ENCODE measurements around the gene KLK7.

The KLK7 gene

GRCh38 chr19:51024924-51025323 is 41.2 kb upstream of the KLK7 start:
- H3K56ac ChIP-seq (ENCODE audit: low read length), result no peak overlapping the region
- H2BK5ac ChIP-seq (ENCODE audit: low read length), result no peak overlapping the region
- no peaks in the 10 kb centered on the region for H3K79me2 ChIP-seq (ENCODE audit: control insufficient read depth, insufficient read depth, low read length)
- H3K36me3 ChIP-seq (ENCODE audit: control insufficient read depth, insufficient read depth, low read length), result no peaks in the 10 kb centered on the region
- no peak overlapping the region for H3K23ac ChIP-seq (ENCODE audit: low read length)
- DNase-seq, result no peak
- whole genome bisulfite sequencing (ENCODE audit: extremely low coverage, insufficient coverage, low lambda C conversion rate), result no CpG with 5 or more reads among the region's 5 CpGs
- no peak overlapping the region for H3K4me2 ChIP-seq (ENCODE audit: low read length)
- no peaks in the 10 kb centered on the region for H3K27me3 ChIP-seq (ENCODE audit: insufficient read depth, low read length, poor library complexity)
- no peak overlapping the region for H4K8ac ChIP-seq (ENCODE audit: low read depth, low read length)
- no peak overlapping the region for H3K9ac ChIP-seq (ENCODE audit: low read length)
- no peak overlapping the region for H2AK5ac ChIP-seq (ENCODE audit: low read length)
- no peak overlapping the region for H2BK15ac ChIP-seq (replicated peaks; ENCODE audit: low read depth)
- no peaks in the 10 kb centered on the region for H3K4me1 ChIP-seq (ENCODE audit: control insufficient read depth, low read depth, low read length)
- H3K4me3 ChIP-seq (ENCODE audit: low read length), result no peak overlapping the region
- no peak overlapping the region for H3K4ac ChIP-seq (ENCODE audit: low read depth, low read length)
- no peaks in the 10 kb centered on the region for H3K79me1 ChIP-seq (ENCODE audit: low read length)
- no peak overlapping the region for H2BK120ac ChIP-seq (ENCODE audit: low read depth, low read length)
- H4K5ac ChIP-seq (ENCODE audit: low read length), result no peak overlapping the region
- H3K18ac ChIP-seq (ENCODE audit: low read length), result no peak overlapping the region
- H3K27ac ChIP-seq (ENCODE audit: low read depth, low read length), result no peak overlapping the region

DNA sequence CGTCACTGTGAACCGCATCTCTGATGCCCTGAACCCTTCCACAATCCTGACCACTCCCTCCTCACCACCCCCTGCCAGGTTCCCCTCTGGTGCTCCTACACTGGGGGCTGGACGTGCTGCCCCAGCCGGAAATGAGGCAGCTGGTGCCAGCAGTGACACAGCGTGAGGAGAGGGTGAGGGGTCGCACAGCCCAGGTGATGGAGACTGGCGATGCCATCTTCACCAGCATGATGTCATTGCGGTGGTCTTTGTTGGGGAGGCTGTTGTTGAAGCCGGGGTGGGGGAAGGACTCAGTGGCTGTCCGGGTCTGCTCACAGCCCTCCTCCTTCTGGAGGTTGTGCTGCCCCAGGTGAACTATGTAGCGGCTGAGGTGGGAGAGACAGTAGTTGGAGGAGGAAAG is 40.2 kb upstream of the KLK7 start:
- H3K18ac ChIP-seq (ENCODE audit: low read length), result no peak overlapping the region
- WGBS (ENCODE audit: extremely low coverage, insufficient coverage, low lambda C conversion rate), result no CpG with 5 or more reads among the region's 11 CpGs
- no peaks in the 10 kb centered on the region for H3K27me3 ChIP-seq (ENCODE audit: insufficient read depth, low read length, poor library complexity)

DNA sequence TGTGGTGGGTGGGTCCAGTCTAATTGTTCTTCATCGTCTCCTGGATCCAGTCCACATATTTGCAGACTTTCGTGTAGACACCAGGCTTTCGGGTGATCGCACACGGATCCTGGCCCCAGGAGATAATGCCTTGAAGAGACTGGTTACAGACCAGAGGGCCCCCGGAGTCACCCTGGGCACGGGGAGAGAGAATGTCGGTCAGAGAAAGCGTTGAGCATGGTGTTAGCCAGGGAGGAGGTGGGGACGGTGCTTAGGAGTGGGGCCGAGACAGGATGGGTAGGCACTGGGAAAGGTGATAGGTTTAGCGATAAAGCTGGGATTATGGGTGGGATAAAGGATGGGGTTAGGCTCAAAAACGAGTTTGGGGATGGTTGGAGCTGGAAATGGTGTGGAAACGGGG is 38.8 kb upstream of the KLK7 start:
- Histone ChIP-seq H4K5ac (ENCODE audit: low read length) (no peak overlapping the region), H3K79me1 (ENCODE audit: low read length) (no peaks in the 10 kb centered on the region), H2BK5ac (ENCODE audit: low read length) (no peak overlapping the region), H3K9ac (ENCODE audit: low read length) (no peak overlapping the region), H3K23ac (ENCODE audit: low read length) (no peak overlapping the region), H3K56ac (ENCODE audit: low read length) (no peak overlapping the region), H3K79me2 (ENCODE audit: control insufficient read depth, insufficient read depth, low read length) (no peaks in the 10 kb centered on the region), H3K4me1 (ENCODE audit: control insufficient read depth, low read depth, low read length) (no peaks in the 10 kb centered on the region), H2AK5ac (ENCODE audit: low read length) (no peak overlapping the region), H4K8ac (ENCODE audit: low read depth, low read length) (no peak overlapping the region), H3K18ac (ENCODE audit: low read length) (no peak overlapping the region), H3K36me3 (ENCODE audit: control insufficient read depth, insufficient read depth, low read length) (no peaks in the 10 kb centered on the region), H3K27ac (ENCODE audit: low read depth, low read length) (no peak overlapping the region), H3K4me3 (ENCODE audit: low read length) (no peak overlapping the region), H2BK120ac (ENCODE audit: low read depth, low read length) (no peak overlapping the region), H3K4me2 (ENCODE audit: low read length) (no peak overlapping the region), H3K27me3 (ENCODE audit: insufficient read depth, low read length, poor library complexity) (peaks cover 4% of the 10 kb centered on the region), H2BK15ac (replicated peaks; ENCODE audit: low read depth) (no peak overlapping the region), H3K4ac (ENCODE audit: low read depth, low read length) (no peak overlapping the region)
- 100% methylated on average over 2 of the region's 14 CpGs for WGBS (ENCODE audit: extremely low coverage, insufficient coverage, low lambda C conversion rate)
- no peak for DNase-seq

More for the DNA sequence above, 40.2 kb upstream of the KLK7 start:
- Histone ChIP-seq H2BK5ac (ENCODE audit: low read length) (no peak overlapping the region), H3K36me3 (ENCODE audit: control insufficient read depth, insufficient read depth, low read length) (no peaks in the 10 kb centered on the region), H2BK120ac (ENCODE audit: low read depth, low read length) (no peak overlapping the region), H3K9ac (ENCODE audit: low read length) (no peak overlapping the region), H2AK5ac (ENCODE audit: low read length) (no peak overlapping the region), H3K4me1 (ENCODE audit: control insufficient read depth, low read depth, low read length) (no peaks in the 10 kb centered on the region), H3K79me2 (ENCODE audit: control insufficient read depth, insufficient read depth, low read length) (no peaks in the 10 kb centered on the region), H3K4me2 (ENCODE audit: low read length) (no peak overlapping the region), H3K79me1 (ENCODE audit: low read length) (no peaks in the 10 kb centered on the region), H4K8ac (ENCODE audit: low read depth, low read length) (no peak overlapping the region), H2BK15ac (replicated peaks; ENCODE audit: low read depth) (no peak overlapping the region), H3K27ac (ENCODE audit: low read depth, low read length) (no peak overlapping the region), H4K5ac (ENCODE audit: low read length) (no peak overlapping the region), H3K23ac (ENCODE audit: low read length) (no peak overlapping the region), H3K4ac (ENCODE audit: low read depth, low read length) (no peak overlapping the region), H3K56ac (ENCODE audit: low read length) (no peak overlapping the region), H3K4me3 (ENCODE audit: low read length) (no peak overlapping the region)
- no peak for DNase-seq

- Histone ChIP-seq H3K4me2 (ENCODE audit: low read length) (no peak overlapping the region), H3K36me3 (ENCODE audit: control insufficient read depth, insufficient read depth, low read length) (no peaks in the 10 kb centered on the region), H3K27me3 (ENCODE audit: insufficient read depth, low read length, poor library complexity) (peaks cover 8% of the 10 kb centered on the region), H3K79me1 (ENCODE audit: low read length) (no peaks in the 10 kb centered on the region), H3K27ac (ENCODE audit: low read depth, low read length) (no peak overlapping the region), H2BK15ac (replicated peaks; ENCODE audit: low read depth) (no peak overlapping the region), H3K9ac (ENCODE audit: low read length) (no peak overlapping the region), H3K18ac (ENCODE audit: low read length) (no peak overlapping the region), H2BK120ac (ENCODE audit: low read depth, low read length) (no peak overlapping the region), H2BK5ac (ENCODE audit: low read length) (no peak overlapping the region), H4K5ac (ENCODE audit: low read length) (no peak overlapping the region), H3K56ac (ENCODE audit: low read length) (no peak overlapping the region), H3K4ac (ENCODE audit: low read depth, low read length) (no peak overlapping the region), H4K8ac (ENCODE audit: low read depth, low read length) (no peak overlapping the region), H3K4me1 (ENCODE audit: control insufficient read depth, low read depth, low read length) (no peaks in the 10 kb centered on the region), H2AK5ac (ENCODE audit: low read length) (no peak overlapping the region), H3K23ac (ENCODE audit: low read length) (no peak overlapping the region), H3K79me2 (ENCODE audit: control insufficient read depth, insufficient read depth, low read length) (no peaks in the 10 kb centered on the region), H3K4me3 (ENCODE audit: low read length) (no peak overlapping the region)
- WGBS (ENCODE audit: extremely low coverage, insufficient coverage, low lambda C conversion rate), result no CpG with 5 or more reads among the region's 7 CpGs
- peak; percentile 57 for DNase-seq
Observed at GRCh38 chr19:51020988-51021651, 37.4 kb upstream of the KLK7 start.

- Histone ChIP-seq H3K4me2 (ENCODE audit: low read length) (peak within 1 kb of the TSS; percentile 52), H3K56ac (ENCODE audit: low read length) (peak within 1 kb of the TSS; percentile 15), H3K27ac (ENCODE audit: low read depth, low read length) (no peak within 1 kb of the TSS), H3K4me3 (ENCODE audit: low read length) (no peak within 1 kb of the TSS), H3K23ac (ENCODE audit: low read length) (no peak within 1 kb of the TSS), H2AK5ac (ENCODE audit: low read length) (no peak within 1 kb of the TSS), H3K9ac (ENCODE audit: low read length) (peak within 1 kb of the TSS; percentile 2), H2BK15ac (replicated peaks; ENCODE audit: low read depth) (no peak within 1 kb of the TSS), H3K4me1 (ENCODE audit: control insufficient read depth, low read depth, low read length) (no peaks in the 10 kb centered on the region), H3K79me2 (ENCODE audit: control insufficient read depth, insufficient read depth, low read length) (no peaks in the 10 kb centered on the region), H2BK120ac (ENCODE audit: low read depth, low read length) (no peak within 1 kb of the TSS), H4K5ac (ENCODE audit: low read length) (no peak within 1 kb of the TSS), H4K8ac (ENCODE audit: low read depth, low read length) (no peak within 1 kb of the TSS), H3K79me1 (ENCODE audit: low read length) (no peaks in the 10 kb centered on the region), H3K18ac (ENCODE audit: low read length) (no peak within 1 kb of the TSS), H3K36me3 (ENCODE audit: control insufficient read depth, insufficient read depth, low read length) (no peaks in the 10 kb centered on the region), H2BK5ac (ENCODE audit: low read length) (no peak within 1 kb of the TSS), H3K27me3 (ENCODE audit: insufficient read depth, low read length, poor library complexity) (peaks cover 8% of the 10 kb centered on the region), H3K4ac (ENCODE audit: low read depth, low read length) (no peak within 1 kb of the TSS)
- WGBS (ENCODE audit: extremely low coverage, insufficient coverage, low lambda C conversion rate), result no CpG with 5 or more reads among the region's 14 CpGs
- no peak for DNase-seq
Observed at GRCh38 chr19:51019544-51019925, 35.8 kb upstream of the KLK7 start, which contains the start of gene KLK10. Gene KLK10 (minus strand): TSS chr19:51019709. CDS start chr19:51019130, 579 bp downstream.
